Head of caudate nucleus (tissue), 42 donors: Measurements from ENCODE around the gene KRTAP5-8.
"Not testable (repeated sequence)": the region's sequence is repeated elsewhere in the genome, so short reads cannot be mapped to it uniquely, and the experiment has no call there.

ENCODE experiments used
- DNase-seq, 42 donors: peaks; one replicate each; pipeline versions ENCODE4 v3.0.0 to v3.0.0-alpha.2; 2020 to 2021; ENCODE audit warnings: mixed read lengths in 7 of 42
- intact Hi-C: fragments of 100-400 bp; cut with DNase I; formaldehyde crosslinking; loops from one replicate; pipeline ENCODE4 v1.15.0; 2022

Gene KRTAP5-8

GRCh38 chr11:71588314-71588713 is 50.5 kb downstream of the KRTAP5-8 start:
- DNase-seq, intact Hi-C loops: not testable (repeated sequence)
